Activated CD8-positive, alpha-beta memory T cell treated with anti-CD3 and anti-CD28 coated beads, Interleukin-2, amount 50 U/mL, for 4 hours (primary cell): Measurements from ENCODE around the gene HAPLN2.
"Not testable (repeated sequence)": the region's sequence is repeated elsewhere in the genome, so short reads cannot be mapped to it uniquely, and the experiment has no call there.

Source experiments
- DNase-seq: peaks from one replicate; pipeline ENCODE4 v3.0.0-alpha.2; 2020

HAPLN2 gene

GRCh38 chr1:156592158-156592909 lies 26.9 kb upstream of the HAPLN2 start:
- no peak for DNase-seq

- no peak for DNase-seq
These were observed 26.1 kb upstream of the HAPLN2 start for GRCh38 chr1:156592910-156593660.

GRCh38 chr1:156593661-156593989 lies 25.6 kb upstream of the HAPLN2 start:
- no peak for DNase-seq

GRCh38 chr1:156594190-156594589 lies 25.0 kb upstream of the HAPLN2 start:
- no peak for DNase-seq

GRCh38 chr1:156595016-156595415 lies 24.2 kb upstream of the HAPLN2 start:
- no peak for DNase-seq

- no peak for DNase-seq
These were observed 22.8 kb upstream of the HAPLN2 start for GRCh38 chr1:156596426-156596825.

- DNase-seq, result no peak
These were observed 21.1 kb upstream of the HAPLN2 start for GRCh38 chr1:156598125-156598524.

GRCh38 chr1:156598731-156599432 lies 20.3 kb upstream of the HAPLN2 start:
- no peak for DNase-seq

GRCh38 chr1:156599811-156600210 lies 19.4 kb upstream of the HAPLN2 start:
- no peak for DNase-seq

GRCh38 chr1:156600733-156601121 lies 18.5 kb upstream of the HAPLN2 start:
- no peak for DNase-seq

- DNase-seq, result peak; percentile 71
These were observed 17.9 kb upstream of the HAPLN2 start, which contains the start of gene GPATCH4 for GRCh38 chr1:156601122-156601830. GPATCH4 (minus strand) TSS chr1:156601479.

- no peak for DNase-seq
These were observed 17.3 kb upstream of the HAPLN2 start for GRCh38 chr1:156601892-156602291.

- no peak for DNase-seq
These were observed 16.6 kb upstream of the HAPLN2 start for GRCh38 chr1:156602557-156602993.

- DNase-seq, result not testable (repeated sequence)
These were observed 11.9 kb upstream of the HAPLN2 start for GRCh38 chr1:156607344-156607743.

GRCh38 chr1:156608036-156608674 lies 11.1 kb upstream of the HAPLN2 start:
- DNase-seq, result peak; percentile 58

- peak; percentile 64 for DNase-seq
These were observed 10.2 kb upstream of the HAPLN2 start for GRCh38 chr1:156608981-156609380.

GRCh38 chr1:156610072-156610471 lies 9.1 kb upstream of the HAPLN2 start:
- not testable (repeated sequence) for DNase-seq

GRCh38 chr1:156612666-156613065 lies 6.5 kb upstream of the HAPLN2 start:
- DNase-seq, result no peak

- DNase-seq, result no peak
These were observed 3.3 kb upstream of the HAPLN2 start for GRCh38 chr1:156615946-156616345.

GRCh38 chr1:156616463-156616862 lies 2.8 kb upstream of the HAPLN2 start:
- no peak for DNase-seq

GRCh38 chr1:156619582-156619955 lies 354 bp downstream of the HAPLN2 start:
- DNase-seq, result no peak

GRCh38 chr1:156622581-156623297 lies 3.5 kb downstream of the HAPLN2 start:
- no peak for DNase-seq
